Panc1 (cell line): ENCODE data around the gene TERF2IP. TPM values are rescaled to one million over a fixed set of nuclear protein-coding genes. Genes with fewer than 3 reads are reported as not detected.

Experiments
- ATAC-seq: fragments of 200-7000 bp; cut with Tn5 transposase; 2 replicates; pipeline ENCODE4 v1.9.1; 2020; ENCODE audit warnings: mild to moderate bottlenecking, moderate library complexity
- Bru-seq: library from RNA; stranded (reverse); fragments of 400-500 nt; gene quantifications from one replicate; lab custom pipeline; 2021; lab: Mats Ljungman, UMichigan
- BruChase-seq, 2 experiments: library from RNA; stranded (reverse); fragments of 400-500 nt; gene quantifications; one replicate each; lab custom pipeline; 2021; lab: Mats Ljungman, UMichigan
- BruUV-seq: library from RNA; stranded (reverse); fragments of 400-500 nt; replicated peaks from 2 replicates; lab custom pipeline; 2021; lab: Mats Ljungman, UMichigan
- CTCF ChIA-PET: fragments of 300-600 bp; sonication (Branson Sonifier 250); formaldehyde crosslinking; loops from one replicate; lab custom pipeline; 2022; ENCODE audit warnings: antibody characterized with exemption; lab: Charles Lee
- POLR2A ChIA-PET: fragments of 300-600 bp; sonication (Branson Sonifier 250); formaldehyde crosslinking; loops from one replicate; lab custom pipeline; 2022; ENCODE audit warnings: antibody characterized with exemption; lab: Charles Lee
- DNase-seq: peaks from one replicate; pipeline ENCODE4 v3.0.0-alpha.2; 2010; ENCODE audit warnings: low read depth, low spot score
- H3K27ac ChIP-seq: 2 replicates; pipeline ENCODE4 v1.5.1; 2011; ENCODE audit warnings: mild to moderate bottlenecking, low read length, inconsistent platforms
- H3K27me3 ChIP-seq: fragments of 200-500 bp; sonication (Bioruptor generic); 2 replicates; pipeline ENCODE4 v1.6.0; 2014; ENCODE audit warnings: low read length, inconsistent platforms; ENCODE audit not compliant: control insufficient read depth, insufficient read depth
- H3K36me3 ChIP-seq: fragments of 200-500 bp; sonication (Bioruptor generic); 2 replicates; pipeline ENCODE4 v1.5.1; 2014; ENCODE audit warnings: inconsistent platforms, mild to moderate bottlenecking, low read length, moderate library complexity; ENCODE audit not compliant: control insufficient read depth, insufficient read depth
- H3K4me1 ChIP-seq: 2 replicates; pipeline ENCODE4 v1.5.1; 2011; ENCODE audit warnings: inconsistent platforms, mild to moderate bottlenecking, low read length, moderate library complexity; ENCODE audit not compliant: control insufficient read depth, insufficient read depth
- H3K4me3 ChIP-seq, 2 experiments: 2 replicates each; pipeline ENCODE4 v1.5.1; 2011 to 2012; ENCODE audit warnings: low read depth in 2 of 2, low read length in 2 of 2, mild to moderate bottlenecking in 2 of 2, inconsistent platforms in 1 of 2, moderate library complexity in 1 of 2
- H3K9me3 ChIP-seq: fragments of 200-500 bp; sonication (Bioruptor generic); 2 replicates; pipeline ENCODE4 v1.5.1; 2014; ENCODE audit warnings: low read depth, mild to moderate bottlenecking, inconsistent platforms, low read length, moderate library complexity; ENCODE audit not compliant: control insufficient read depth, insufficient read depth
- CTCF ChIP-seq: fragments of 450-650 bp; IDR thresholded peaks from 2 replicates; pipeline ENCODE4 v1.5.1; 2017; ENCODE audit warnings: mild to moderate bottlenecking
- POLR2AphosphoS5 ChIP-seq: IDR thresholded peaks from 2 replicates; pipeline ENCODE4 v1.6.1; 2012; ENCODE audit warnings: mild to moderate bottlenecking, low read depth, low read length, moderate library complexity
- REST ChIP-seq, 2 experiments: IDR thresholded peaks; 2 replicates each; pipeline ENCODE4 v1.6.1; 2011 to 2012; ENCODE audit warnings: low read depth in 2 of 2, control low read depth in 1 of 2, low read length in 1 of 2, mild to moderate bottlenecking in 1 of 2, moderate library complexity in 1 of 2; ENCODE audit not compliant: insufficient read depth in 1 of 2
- SIN3A ChIP-seq: IDR thresholded peaks from 2 replicates; pipeline ENCODE4 v1.6.1; 2012; ENCODE audit warnings: low read depth, mild to moderate bottlenecking, low read length, moderate library complexity, borderline replicate concordance; ENCODE audit not compliant: insufficient read depth
- TCF7L2 ChIP-seq: IDR thresholded peaks from 2 replicates; pipeline ENCODE4 v1.6.1; 2011; ENCODE audit warnings: mild to moderate bottlenecking, low read depth, low read length, inconsistent platforms
- in situ Hi-C: cut with HindIII; loops from 2 replicates; pipeline ENCODE4 v1.10.0; 2016; ENCODE audit warnings: low sequenced_read_pairs, low pct_unique_long_range_greater_than_20kb
- intact Hi-C: fragments of 100-400 bp; cut with micrococcal nuclease; formaldehyde crosslinking; loops from one replicate; pipeline ENCODE4 v1.10.0; 2022; ENCODE audit not compliant: unreplicated experiment
- long read RNA-seq: library from polyadenylated mRNA; unstranded; transcript quantifications from one replicate; pipeline ENCODE4 v2.0.0, GENCODE V29; 2021; ENCODE audit not compliant: unreplicated experiment
- polyA plus RNA-seq: library from polyadenylated mRNA; unstranded; fragments of >200 nt; gene quantifications from one replicate; pipeline ENCODE4 v1.2.1, GENCODE V29; 2012; ENCODE audit warnings: missing spikeins; ENCODE audit not compliant: insufficient read length
- total RNA-seq: library from RNA; stranded (reverse); gene quantifications from one replicate; pipeline ENCODE4 v1.2.1, GENCODE V29; 2021; ENCODE audit not compliant: unreplicated experiment

Gene TERF2IP
- total RNA-seq (23.3 TPM), Bru-seq, nascent RNA (percentile 78 among the genes with signal in this experiment), BruChase-seq, experiment 1, labeled RNA remaining after a 2-hour chase (percentile 83 among the genes with signal in this experiment), BruChase-seq, experiment 2, labeled RNA remaining after a 6-hour chase (percentile 81 among the genes with signal in this experiment)
- polyA plus RNA-seq, result 20.9 TPM
- long read RNA-seq, transcript TERF2IP-201 (3 exons, 2,118 nt), result major isoform, 66 of 75 reads
- long read RNA-seq, partial matches to known transcripts, result 1 of 75 reads
- long read RNA-seq, other reads (novel, unspliced or antisense), result 7 of 75 reads

GRCh38 chr16:75647492-75648264 is at the start of gene TERF2IP, which contains the start of gene KARS1:
Gene TERF2IP, plus strand, starts transcription at chr16:75647773. Its CDS starts 110 bp downstream, at chr16:75647883.
Gene KARS1, minus strand, starts transcription at chr16:75647665. Its CDS starts 26 bp downstream, at chr16:75647639.
- peak within 1 kb of the TSS; percentile 96 to 98 for H3K4me3 ChIP-seq
- peaks cover 9% of the 10 kb centered on the region for H3K4me1 ChIP-seq
- BruUV-seq, result no TSS peak
- CTCF ChIA-PET, result no interaction called here
- peaks cover 20% of the 10 kb centered on the region for H3K36me3 ChIP-seq
- TF ChIP-seq SIN3A (peak; percentile 69; the same call in 1 of the 2 replicates), POLR2AphosphoS5 (peak; percentile 85), TCF7L2 (no peak), REST (IDR thresholded peaks at IDR 0.05; ENCODE audit: insufficient read depth in 1 of 2, low read depth in 2 of 2, low read length in 1 of 2) (no peak), CTCF (no peak)
- peak; percentile 78 for DNase-seq
- ATAC-seq, result peak; percentile 97
- intact Hi-C loops (loop anchor here (10.0 kb wide), 1 partner anchor 117 kb away; no protein-coding TSS in a partner anchor), in situ Hi-C loops (no loop called here)
- POLR2A ChIA-PET, result interaction anchor here (0.5 to 0.6 kb wide), 2 partner anchors 119 to 130 kb away, joined by 4 read pairs; no protein-coding TSS in a partner anchor
- peak within 1 kb of the TSS; percentile 97 for H3K27ac ChIP-seq
- H3K9me3 ChIP-seq, result no peaks in the 10 kb centered on the region
- no peaks in the 10 kb centered on the region for H3K27me3 ChIP-seq

- BruUV-seq, result TSS peak; percentile 48
- in situ Hi-C loops, result no loop called here
- intact Hi-C loops, result no loop called here
- POLR2A ChIA-PET, result no interaction called here
- ATAC-seq (no peak), DNase-seq (no peak)
- no peaks in the 10 kb centered on the region for H3K9me3 ChIP-seq
- H3K4me1 ChIP-seq, result no peaks in the 10 kb centered on the region
- H3K27me3 ChIP-seq, result no peaks in the 10 kb centered on the region
- H3K36me3 ChIP-seq, result peaks cover 5% of the 10 kb centered on the region
- CTCF ChIA-PET, result no interaction called here
- TF ChIP-seq SIN3A (no peak), CTCF (no peak), POLR2AphosphoS5 (no peak), TCF7L2 (no peak), REST (IDR thresholded peaks at IDR 0.05; ENCODE audit: insufficient read depth in 1 of 2, low read depth in 2 of 2, low read length in 1 of 2) (no peak)
- H3K4me3 ChIP-seq, result no peak overlapping the region
- H3K27ac ChIP-seq, result no peak overlapping the region
Measured at GRCh38 chr16:75599452-75600277, 47.9 kb upstream of the TERF2IP start.
